OCI-LY7 (cell line): ENCODE results near the gene MORN1.

Experiments
- EZH2phosphoT487 ChIP-seq: fragments of 200-600 bp; sonication (generic); IDR thresholded peaks from 2 replicates; pipeline ENCODE4 v1.6.1; 2018; ENCODE audit warnings: low read depth, borderline replicate concordance, mild to moderate bottlenecking, mixed run types, antibody characterized with exemption, low read length, moderate library complexity, mixed read lengths
- TF ChIP-seq, protein P1 (sequence below): fragments of 200-600 bp; sonication (generic); conservative IDR thresholded peaks from 2 replicates; pipeline ENCODE4 v1.5.1; 2014; ENCODE audit warnings: mild to moderate bottlenecking, antibody characterized with exemption, low read length, moderate library complexity, mixed read lengths

GRCh38 chr1:2417833-2418225, 26.5 kb upstream of the MORN1 start:
- TF ChIP-seq, protein P1, sequence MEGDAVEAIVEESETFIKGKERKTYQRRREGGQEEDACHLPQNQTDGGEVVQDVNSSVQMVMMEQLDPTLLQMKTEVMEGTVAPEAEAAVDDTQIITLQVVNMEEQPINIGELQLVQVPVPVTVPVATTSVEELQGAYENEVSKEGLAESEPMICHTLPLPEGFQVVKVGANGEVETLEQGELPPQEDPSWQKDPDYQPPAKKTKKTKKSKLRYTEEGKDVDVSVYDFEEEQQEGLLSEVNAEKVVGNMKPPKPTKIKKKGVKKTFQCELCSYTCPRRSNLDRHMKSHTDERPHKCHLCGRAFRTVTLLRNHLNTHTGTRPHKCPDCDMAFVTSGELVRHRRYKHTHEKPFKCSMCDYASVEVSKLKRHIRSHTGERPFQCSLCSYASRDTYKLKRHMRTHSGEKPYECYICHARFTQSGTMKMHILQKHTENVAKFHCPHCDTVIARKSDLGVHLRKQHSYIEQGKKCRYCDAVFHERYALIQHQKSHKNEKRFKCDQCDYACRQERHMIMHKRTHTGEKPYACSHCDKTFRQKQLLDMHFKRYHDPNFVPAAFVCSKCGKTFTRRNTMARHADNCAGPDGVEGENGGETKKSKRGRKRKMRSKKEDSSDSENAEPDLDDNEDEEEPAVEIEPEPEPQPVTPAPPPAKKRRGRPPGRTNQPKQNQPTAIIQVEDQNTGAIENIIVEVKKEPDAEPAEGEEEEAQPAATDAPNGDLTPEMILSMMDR, result no peak
- TF ChIP-seq EZH2phosphoT487, result no peak
